ENCODE results near the gene CREB5.

DNA sequence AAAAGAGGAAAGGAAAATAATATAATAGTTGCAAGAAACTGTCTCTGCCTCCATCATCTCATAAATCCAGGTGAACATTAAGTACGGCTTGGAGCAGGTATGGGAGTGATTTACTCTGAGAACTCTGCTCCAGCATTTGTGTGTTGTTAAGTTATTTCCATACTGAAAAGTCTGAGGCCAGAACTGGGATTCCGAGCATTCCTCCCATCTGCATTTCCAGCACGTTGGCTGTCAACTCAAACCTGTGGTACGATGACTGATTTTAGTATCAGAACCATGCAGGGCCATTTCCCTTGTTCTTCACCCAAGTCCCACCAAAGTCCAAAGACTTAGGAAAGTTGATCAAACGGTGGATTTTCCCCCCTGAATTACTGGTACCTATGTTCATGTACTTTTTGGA lies 104.9 kb downstream of the CREB5 start:
- TF ChIP-seq CTCF (IDR thresholded peaks at IDR 0.05; ENCODE audit: borderline replicate concordance, extremely low read depth, low read length, poor library complexity, severe bottlenecking) (no peak), EZH2 (IDR thresholded peaks at IDR 0.05; ENCODE audit: borderline replicate concordance, low read depth, low read length, severe bottlenecking) (no peak)

Measured in DND-41 (cell line).